H9 (cell line): ENCODE measurements around the gene CHRNB4. TPM values are rescaled to one million over a fixed set of nuclear protein-coding genes. Genes with fewer than 3 reads are reported as not detected.

Source experiments
- DNase-seq: peaks from one replicate; pipeline ENCODE4 v3.0.0-alpha.2; 2017
- H2AFZ ChIP-seq: one replicate; pipeline ENCODE4 v1.6.1; 2013; ENCODE audit warnings: mild to moderate bottlenecking, low read length, control low read depth, moderate library complexity
- H2AK5ac ChIP-seq: 2 replicates; pipeline ENCODE4 v1.6.1; 2013; ENCODE audit warnings: low read length, control low read depth, mixed read lengths; ENCODE audit not compliant: insufficient read length
- H2BK120ac ChIP-seq: one replicate; pipeline ENCODE4 v1.6.1; 2013; ENCODE audit warnings: low read depth, mild to moderate bottlenecking, low read length, control low read depth, inconsistent platforms; ENCODE audit not compliant: poor library complexity, severe bottlenecking
- H2BK12ac ChIP-seq: 2 replicates; pipeline ENCODE4 v1.6.1; 2013; ENCODE audit warnings: low read length, control low read depth, mixed read lengths, low read depth; ENCODE audit not compliant: insufficient read length
- H2BK15ac ChIP-seq: 2 replicates; pipeline ENCODE4 v1.6.1; 2013; ENCODE audit warnings: low read depth, low read length, control low read depth
- H2BK20ac ChIP-seq: one replicate; pipeline ENCODE4 v1.6.1; 2013; ENCODE audit warnings: low read depth, mild to moderate bottlenecking, low read length, control low read depth, inconsistent platforms; ENCODE audit not compliant: poor library complexity, severe bottlenecking
- H2BK5ac ChIP-seq: 2 replicates; pipeline ENCODE4 v1.6.1; 2013; ENCODE audit warnings: low read length, control low read depth, mixed read lengths; ENCODE audit not compliant: insufficient read length
- H3K14ac ChIP-seq: 2 replicates; pipeline ENCODE4 v1.6.1; 2013; ENCODE audit warnings: low read length, control low read depth; ENCODE audit not compliant: insufficient read depth
- H3K18ac ChIP-seq: 2 replicates; pipeline ENCODE4 v1.6.1; 2013; ENCODE audit warnings: low read depth, mild to moderate bottlenecking, mixed read lengths, low read length, control low read depth; ENCODE audit not compliant: insufficient read length
- H3K23ac ChIP-seq: 2 replicates; pipeline ENCODE4 v1.6.1; 2013; ENCODE audit warnings: low read length, control low read depth, mixed read lengths, low read depth; ENCODE audit not compliant: insufficient read length
- H3K23me2 ChIP-seq: 2 replicates; pipeline ENCODE4 v1.6.1; 2013; ENCODE audit warnings: low read depth, mild to moderate bottlenecking, mixed read lengths, low read length, control low read depth; ENCODE audit not compliant: insufficient read length, poor library complexity, severe bottlenecking
- H3K27ac ChIP-seq: 2 replicates; pipeline ENCODE4 v1.5.1; 2013; ENCODE audit warnings: low read length, control low read depth, mixed read lengths, low read depth; ENCODE audit not compliant: insufficient read length
- H3K27me3 ChIP-seq: 2 replicates; pipeline ENCODE4 v1.6.1; 2013; ENCODE audit warnings: low read length, control low read depth, inconsistent platforms; ENCODE audit not compliant: insufficient read depth
- H3K4ac ChIP-seq: 2 replicates; pipeline ENCODE4 v1.6.1; 2013; ENCODE audit warnings: low read depth, mild to moderate bottlenecking, control low read depth, inconsistent platforms, low read length, moderate library complexity
- H3K4me1 ChIP-seq: 2 replicates; pipeline ENCODE4 v1.6.1; 2013; ENCODE audit warnings: low read length, control low read depth, inconsistent platforms; ENCODE audit not compliant: insufficient read depth
- H3K4me2 ChIP-seq: 2 replicates; pipeline ENCODE4 v1.6.1; 2013; ENCODE audit warnings: low read length, control low read depth, mixed read lengths; ENCODE audit not compliant: insufficient read length, insufficient read depth
- H3K56ac ChIP-seq: 2 replicates; pipeline ENCODE4 v1.6.1; 2013; ENCODE audit warnings: low read depth, mild to moderate bottlenecking, mixed read lengths, low read length, control low read depth; ENCODE audit not compliant: insufficient read length
- H3K79me1 ChIP-seq: 2 replicates; pipeline ENCODE4 v1.6.1; 2013; ENCODE audit warnings: low read depth, mild to moderate bottlenecking, moderate library complexity, low read length, control low read depth, inconsistent platforms; ENCODE audit not compliant: insufficient read depth, poor library complexity, severe bottlenecking
- H3K79me2 ChIP-seq: 2 replicates; pipeline ENCODE4 v1.6.1; 2013; ENCODE audit warnings: low read length, control low read depth, inconsistent platforms; ENCODE audit not compliant: insufficient read depth
- H3K9ac ChIP-seq: 2 replicates; pipeline ENCODE4 v1.6.1; 2013; ENCODE audit warnings: low read length, control low read depth, mixed read lengths; ENCODE audit not compliant: insufficient read length; ENCODE audit errors: extremely low read depth
- H3K9me3 ChIP-seq: one replicate; pipeline ENCODE4 v1.6.1; 2013; ENCODE audit warnings: low read depth, low read length, inconsistent platforms; ENCODE audit not compliant: control insufficient read depth
- H3T11ph ChIP-seq: one replicate; pipeline ENCODE4 v1.6.1; 2013; ENCODE audit warnings: mild to moderate bottlenecking, low read length, control low read depth, inconsistent platforms
- H4K20me1 ChIP-seq: one replicate; pipeline ENCODE4 v1.6.1; 2013; ENCODE audit not compliant: control insufficient read depth, insufficient read length, insufficient read depth
- H4K5ac ChIP-seq: 2 replicates; pipeline ENCODE4 v1.6.1; 2013; ENCODE audit warnings: low read depth, mild to moderate bottlenecking, mixed read lengths, low read length, control low read depth; ENCODE audit not compliant: insufficient read length
- H4K8ac ChIP-seq: replicated peaks from 2 replicates; pipeline ENCODE4 v1.6.1; 2013; ENCODE audit warnings: low read length, control low read depth, mixed read lengths, low read depth; ENCODE audit not compliant: insufficient read length
- H4K91ac ChIP-seq: 2 replicates; pipeline ENCODE4 v1.6.1; 2013; ENCODE audit warnings: low read depth, mild to moderate bottlenecking, moderate library complexity, mixed read lengths, low read length, control low read depth; ENCODE audit not compliant: insufficient read length
- H3K27ac Mint-ChIP-seq, 3 experiments: 2 replicates in 2 of 3; 3 replicates in 1 of 3; pipeline ENCODE4 v1.8.0; 2020 to 2021; ENCODE audit warnings: mixed read lengths in 3 of 3, mild to moderate bottlenecking in 1 of 3, moderate library complexity in 1 of 3
- H3K27me3 Mint-ChIP-seq: 2 replicates; pipeline ENCODE4 v1.8.0; 2021; ENCODE audit warnings: low read depth, mild to moderate bottlenecking, moderate library complexity, mixed read lengths
- H3K36me3 Mint-ChIP-seq, 3 experiments: 2 replicates in 2 of 3; 3 replicates in 1 of 3; pipeline ENCODE4 v1.8.0; 2020 to 2021; ENCODE audit warnings: low read depth in 3 of 3, mixed read lengths in 3 of 3; ENCODE audit not compliant: insufficient read depth in 1 of 3
- H3K4me1 Mint-ChIP-seq, 2 experiments: 2 replicates each; pipeline ENCODE4 v1.8.0; 2020; ENCODE audit warnings: mixed read lengths in 2 of 2
- H3K4me3 Mint-ChIP-seq, 2 experiments: 2 replicates in 1 of 2; 3 replicates in 1 of 2; pipeline ENCODE4 v1.8.0; 2020 to 2021; ENCODE audit warnings: mild to moderate bottlenecking in 2 of 2, mixed read lengths in 2 of 2, moderate library complexity in 1 of 2
- H3K9me3 Mint-ChIP-seq, 2 experiments: 2 replicates in 1 of 2; 3 replicates in 1 of 2; pipeline ENCODE4 v1.8.0; 2020; ENCODE audit warnings: mild to moderate bottlenecking in 2 of 2, mixed read lengths in 2 of 2, moderate library complexity in 1 of 2
- CTCF ChIP-seq: fragments of 200-600 bp; sonication (generic); conservative IDR thresholded peaks from 3 replicates; pipeline ENCODE4 v1.8.0; 2021; ENCODE audit warnings: antibody characterized with exemption, mild to moderate bottlenecking
- WGBS: extraction: QIAGEN DNeasy Blood & Tissue Kit; methylation state at CpG from one replicate; pipeline ENCODE4 v1.1.7; 2013; ENCODE audit warnings: missing lambda C conversion rate, low lambda C conversion rate, mixed read lengths; ENCODE audit not compliant: insufficient read length; ENCODE audit errors: extremely low coverage; 5-methylcytosine and 5-hydroxymethylcytosine counted together
- total RNA-seq: library from RNA; stranded (reverse); gene quantifications from 2 replicates; pipeline ENCODE4 v1.2.1, GENCODE V29; 2021

Gene CHRNB4
- total RNA-seq, 1 experiment from 2014 or later = 1.9 TPM

GRCh38 chr15:78617076-78617475, 23.9 kb downstream of the CHRNB4 start:
- H2AK5ac ChIP-seq = no peak overlapping the region
- H4K5ac ChIP-seq = no peak overlapping the region
- H4K8ac ChIP-seq = no peak overlapping the region
- no peak overlapping the region for H3K9ac ChIP-seq
- no CpG with 5 or more reads among the region's 7 CpGs for WGBS
- peaks cover 13 to 21% of the 10 kb centered on the region in 2 experiments for H3K4me1 Mint-ChIP-seq
- H3K9me3 ChIP-seq = no peaks in the 10 kb centered on the region
- peaks cover 10% of the 10 kb centered on the region for H3K23me2 ChIP-seq
- no peak overlapping the region for H3K18ac ChIP-seq
- H2BK20ac ChIP-seq = no peak overlapping the region
- H3K4me2 ChIP-seq = no peak overlapping the region
- peaks cover 8% of the 10 kb centered on the region; the same call in 1 of the 2 replicates for H3K27me3 ChIP-seq
- H3K4me3 Mint-ChIP-seq = no peak overlapping the region
- H3K14ac ChIP-seq = no peak overlapping the region
- H3T11ph ChIP-seq = no peak overlapping the region
- no peaks in the 10 kb centered on the region for H3K79me1 ChIP-seq
- no peak for DNase-seq
- peaks cover 2 to 4% of the 10 kb centered on the region in 2 experiments; a peak in 2 of 5 replicates for H3K9me3 Mint-ChIP-seq
- H3K4ac ChIP-seq = no peak overlapping the region
- H3K27ac Mint-ChIP-seq = no peak overlapping the region
- H3K36me3 Mint-ChIP-seq = no peaks in the 10 kb centered on the region
- no peak overlapping the region for H3K56ac ChIP-seq
- H2AFZ ChIP-seq = no peak overlapping the region
- no peak overlapping the region for H2BK12ac ChIP-seq
- H2BK5ac ChIP-seq = no peak overlapping the region
- no peak overlapping the region for H2BK120ac ChIP-seq
- H4K91ac ChIP-seq = no peak overlapping the region
- no peak overlapping the region for H3K23ac ChIP-seq
- no peaks in the 10 kb centered on the region for H4K20me1 ChIP-seq
- no peak for TF ChIP-seq CTCF
- H3K4me1 ChIP-seq = no peaks in the 10 kb centered on the region
- no peak overlapping the region for H2BK15ac ChIP-seq
- H3K27ac ChIP-seq = no peak overlapping the region
- no peaks in the 10 kb centered on the region for H3K79me2 ChIP-seq
- H3K27me3 Mint-ChIP-seq = peaks cover 33% of the 10 kb centered on the region
